ENCODE measurements around the gene HERC4.

Gene HERC4

GRCh38 chr10:68083953-68084352 is 8.9 kb upstream of the HERC4 start:
- Histone ChIP-seq H3K9ac (no peak overlapping the region), H2AFZ (ENCODE audit: low read depth) (no peak overlapping the region), H3K79me2 (ENCODE audit: insufficient read depth, low read depth) (no peaks in the 10 kb centered on the region), H3K27ac (no peak overlapping the region), H4K20me1 (ENCODE audit: insufficient read depth) (no peaks in the 10 kb centered on the region), H3K36me3 (ENCODE audit: insufficient read depth) (no peaks in the 10 kb centered on the region), H3K4me3 (IDR thresholded peaks at IDR 0.05; ENCODE audit: insufficient read depth, low read depth, low read length) (no peak overlapping the region), H3K4me1 (ENCODE audit: low read depth, poor library complexity, severe bottlenecking) (no peaks in the 10 kb centered on the region), H3K4me2 (no peak overlapping the region), H3K27me3 (ENCODE audit: insufficient read depth, low read depth) (no peaks in the 10 kb centered on the region)
- no peak for TF ChIP-seq CTCF (conservative IDR thresholded peaks at IDR 0.05; ENCODE audit: low read depth, low read length)

GRCh38 chr10:68082872-68083271 is 7.8 kb upstream of the HERC4 start:
- Histone ChIP-seq H3K9ac (no peak overlapping the region), H3K36me3 (ENCODE audit: insufficient read depth) (no peaks in the 10 kb centered on the region), H3K4me3 (IDR thresholded peaks at IDR 0.05; ENCODE audit: insufficient read depth, low read depth, low read length) (no peak overlapping the region), H3K4me1 (ENCODE audit: low read depth, poor library complexity, severe bottlenecking) (no peaks in the 10 kb centered on the region), H2AFZ (ENCODE audit: low read depth) (no peak overlapping the region), H3K27ac (no peak overlapping the region), H3K27me3 (ENCODE audit: insufficient read depth, low read depth) (no peaks in the 10 kb centered on the region), H4K20me1 (ENCODE audit: insufficient read depth) (no peaks in the 10 kb centered on the region), H3K4me2 (no peak overlapping the region), H3K79me2 (ENCODE audit: insufficient read depth, low read depth) (no peaks in the 10 kb centered on the region)
- 0 out of 2 replicates have a peak, but pooled peaks have one; percentile 25 for TF ChIP-seq CTCF (conservative IDR thresholded peaks at IDR 0.05; ENCODE audit: low read depth, low read length)

- no peaks in the 10 kb centered on the region for H3K36me3 ChIP-seq (ENCODE audit: insufficient read depth)
- H4K20me1 ChIP-seq (ENCODE audit: insufficient read depth) = no peaks in the 10 kb centered on the region
- H3K27ac ChIP-seq = no peak overlapping the region
- H3K79me2 ChIP-seq (ENCODE audit: insufficient read depth, low read depth) = no peaks in the 10 kb centered on the region
- no peak overlapping the region for H2AFZ ChIP-seq (ENCODE audit: low read depth)
- no peak overlapping the region for H3K4me3 ChIP-seq (IDR thresholded peaks at IDR 0.05; ENCODE audit: insufficient read depth, low read depth, low read length)
- no peak overlapping the region for H3K9ac ChIP-seq
- no peak overlapping the region for H3K4me2 ChIP-seq
- TF ChIP-seq CTCF (conservative IDR thresholded peaks at IDR 0.05; ENCODE audit: low read depth, low read length) = no peak
- H3K27me3 ChIP-seq (ENCODE audit: insufficient read depth, low read depth) = no peaks in the 10 kb centered on the region
- H3K4me1 ChIP-seq (ENCODE audit: low read depth, poor library complexity, severe bottlenecking) = no peaks in the 10 kb centered on the region
Observed at GRCh38 chr10:68081916-68082315, 6.8 kb upstream of the HERC4 start.

- Histone ChIP-seq H3K27ac (no peak overlapping the region), H2AFZ (ENCODE audit: low read depth) (no peak overlapping the region), H3K27me3 (ENCODE audit: insufficient read depth, low read depth) (no peaks in the 10 kb centered on the region), H3K36me3 (ENCODE audit: insufficient read depth) (no peaks in the 10 kb centered on the region), H3K4me3 (IDR thresholded peaks at IDR 0.05; ENCODE audit: insufficient read depth, low read depth, low read length) (no peak overlapping the region), H4K20me1 (ENCODE audit: insufficient read depth) (no peaks in the 10 kb centered on the region), H3K9ac (no peak overlapping the region), H3K79me2 (ENCODE audit: insufficient read depth, low read depth) (no peaks in the 10 kb centered on the region), H3K4me1 (ENCODE audit: low read depth, poor library complexity, severe bottlenecking) (no peaks in the 10 kb centered on the region), H3K4me2 (no peak overlapping the region)
- TF ChIP-seq CTCF (conservative IDR thresholded peaks at IDR 0.05; ENCODE audit: low read depth, low read length) = no peak
Observed at GRCh38 chr10:68080853-68081431, 5.9 kb upstream of the HERC4 start.

Measured in KMS-11 (cell line).